ENCODE measurements around the gene GABRG3. TPM values are rescaled to one million over a fixed set of nuclear protein-coding genes. Genes with fewer than 3 reads are reported as not detected.

The GABRG3 gene
- total RNA-seq, 1 donor from 2014 or later, result not detected

GRCh38 chr15:27042230-27042629 lies 71.2 kb downstream of the GABRG3 start:
- H3K36me3 ChIP-seq (ENCODE audit: control insufficient read depth, insufficient read depth, low read length), result no peaks in the 10 kb centered on the region
- H3K4me3 ChIP-seq (ENCODE audit: low read depth, low read length), result no peak overlapping the region
- FAIRE-seq, result no peak
- DNase-seq (ENCODE audit: low read depth), result no peak
- no peak for TF ChIP-seq CTCF (IDR thresholded peaks at IDR 0.05; ENCODE audit: insufficient read depth, low read length, severe bottlenecking)
- H3K27me3 ChIP-seq (ENCODE audit: control insufficient read depth, insufficient read depth, low read length), result no peaks in the 10 kb centered on the region

GRCh38 chr15:27042646-27043045 lies 71.7 kb downstream of the GABRG3 start:
- no peaks in the 10 kb centered on the region for H3K36me3 ChIP-seq (ENCODE audit: control insufficient read depth, insufficient read depth, low read length)
- FAIRE-seq (no peak), DNase-seq (ENCODE audit: low read depth) (no peak)

GRCh38 chr15:27043770-27044169 lies 72.8 kb downstream of the GABRG3 start:
- FAIRE-seq (no peak), DNase-seq (ENCODE audit: low read depth) (no peak)
- no peaks in the 10 kb centered on the region for H3K36me3 ChIP-seq (ENCODE audit: control insufficient read depth, insufficient read depth, low read length)
- TF ChIP-seq CTCF (IDR thresholded peaks at IDR 0.05; ENCODE audit: insufficient read depth, low read length, severe bottlenecking), result no peak
- H3K27me3 ChIP-seq (ENCODE audit: control insufficient read depth, insufficient read depth, low read length), result no peaks in the 10 kb centered on the region
- no peak overlapping the region for H3K4me3 ChIP-seq (ENCODE audit: low read depth, low read length)

More at GRCh38 chr15:27042646-27043045, 71.7 kb downstream of the GABRG3 start:
- no peak for TF ChIP-seq CTCF (IDR thresholded peaks at IDR 0.05; ENCODE audit: insufficient read depth, low read length, severe bottlenecking)
- H3K4me3 ChIP-seq (ENCODE audit: low read depth, low read length), result no peak overlapping the region
- no peaks in the 10 kb centered on the region for H3K27me3 ChIP-seq (ENCODE audit: control insufficient read depth, insufficient read depth, low read length)

GRCh38 chr15:27045796-27046195 lies 74.8 kb downstream of the GABRG3 start:
- FAIRE-seq, result no peak
- no peak for DNase-seq (ENCODE audit: low read depth)
- Histone ChIP-seq H3K27me3 (ENCODE audit: control insufficient read depth, insufficient read depth, low read length) (no peaks in the 10 kb centered on the region), H3K4me3 (ENCODE audit: low read depth, low read length) (no peak overlapping the region), H3K36me3 (ENCODE audit: control insufficient read depth, insufficient read depth, low read length) (no peaks in the 10 kb centered on the region)
- no peak for TF ChIP-seq CTCF (IDR thresholded peaks at IDR 0.05; ENCODE audit: insufficient read depth, low read length, severe bottlenecking)

- Histone ChIP-seq H3K36me3 (ENCODE audit: control insufficient read depth, insufficient read depth, low read length) (no peaks in the 10 kb centered on the region), H3K27me3 (ENCODE audit: control insufficient read depth, insufficient read depth, low read length) (no peaks in the 10 kb centered on the region), H3K4me3 (ENCODE audit: low read depth, low read length) (no peak overlapping the region)
- FAIRE-seq (no peak), DNase-seq (ENCODE audit: low read depth) (no peak)
- no peak for TF ChIP-seq CTCF (IDR thresholded peaks at IDR 0.05; ENCODE audit: insufficient read depth, low read length, severe bottlenecking)
These were observed 75.9 kb downstream of the GABRG3 start for GRCh38 chr15:27046880-27047279.

- no peak for TF ChIP-seq CTCF (IDR thresholded peaks at IDR 0.05; ENCODE audit: insufficient read depth, low read length, severe bottlenecking)
- no peak overlapping the region for H3K4me3 ChIP-seq (ENCODE audit: low read depth, low read length)
- no peaks in the 10 kb centered on the region for H3K27me3 ChIP-seq (ENCODE audit: control insufficient read depth, insufficient read depth, low read length)
- DNase-seq (ENCODE audit: low read depth) (no peak), FAIRE-seq (no peak)
- H3K36me3 ChIP-seq (ENCODE audit: control insufficient read depth, insufficient read depth, low read length), result no peaks in the 10 kb centered on the region
These were observed 79.2 kb downstream of the GABRG3 start for GRCh38 chr15:27050163-27050562.
